Type B pancreatic cell (in vitro differentiated cells): ENCODE data around the gene GPR15. TPM values are rescaled to one million over a fixed set of nuclear protein-coding genes. Genes with fewer than 3 reads are reported as not detected.

Experiments
- DNase-seq: peaks from one replicate; pipeline ENCODE4 v3.0.0; 2021; ENCODE audit warnings: mixed read lengths; ENCODE audit not compliant: unreplicated experiment; ENCODE audit errors: extremely low spot score
- H3K27ac Mint-ChIP-seq: 2 replicates; pipeline ENCODE4 v1.8.0; 2021; ENCODE audit warnings: mild to moderate bottlenecking, mixed read lengths
- H3K27me3 Mint-ChIP-seq: 2 replicates; pipeline ENCODE4 v1.8.0; 2021; ENCODE audit warnings: mixed read lengths
- H3K36me3 Mint-ChIP-seq: 2 replicates; pipeline ENCODE4 v1.8.0; 2021; ENCODE audit warnings: mixed read lengths
- H3K4me1 Mint-ChIP-seq: one replicate; pipeline ENCODE4 v1.8.0; 2021; ENCODE audit warnings: mixed read lengths; ENCODE audit not compliant: unreplicated experiment
- H3K4me3 Mint-ChIP-seq: 2 replicates; pipeline ENCODE4 v1.8.0; 2021; ENCODE audit warnings: mild to moderate bottlenecking, mixed read lengths
- H3K9me3 Mint-ChIP-seq: 2 replicates; pipeline ENCODE4 v1.8.0; 2021; ENCODE audit warnings: mixed read lengths
- total RNA-seq: library from RNA; stranded (reverse); gene quantifications from 2 replicates; pipeline ENCODE4 v1.2.1, GENCODE V29; 2021; ENCODE audit warnings: low replicate concordance
- TF ChIP-seq, protein P1 (sequence below): fragments of 200-600 bp; sonication (generic); conservative IDR thresholded peaks from 2 replicates; pipeline ENCODE4 v1.5.0; 2021; ENCODE audit warnings: antibody characterized with exemption, mild to moderate bottlenecking

GPR15 gene
- total RNA-seq, 1 donor from 2014 or later = not detected

DNA sequence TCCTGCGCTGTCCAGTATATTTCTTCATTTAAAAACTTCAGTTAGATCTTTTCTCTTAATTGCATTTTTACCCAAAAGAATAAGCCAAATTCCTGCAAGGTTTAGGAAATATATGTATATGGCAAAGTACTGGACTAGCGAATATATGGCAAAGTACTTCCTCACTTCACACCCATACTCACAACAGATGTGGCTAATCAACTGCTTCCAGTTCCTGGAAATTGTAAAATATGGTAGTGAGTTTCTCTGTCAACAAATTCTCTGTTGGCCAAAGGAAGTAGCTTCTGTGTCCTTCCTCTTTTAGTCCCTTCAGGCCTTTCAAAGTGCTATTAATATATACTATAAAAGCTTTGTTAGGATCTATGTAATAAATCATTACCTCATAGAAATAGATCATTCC lies 22.0 kb downstream of the GPR15 start:
- Mint-ChIP-seq H3K27me3 (peaks cover 16% of the 10 kb centered on the region), H3K27ac (no peak overlapping the region), H3K4me1 (no peaks in the 10 kb centered on the region), H3K36me3 (no peaks in the 10 kb centered on the region), H3K4me3 (no peak overlapping the region), H3K9me3 (no peaks in the 10 kb centered on the region)
- TF ChIP-seq, protein P1, sequence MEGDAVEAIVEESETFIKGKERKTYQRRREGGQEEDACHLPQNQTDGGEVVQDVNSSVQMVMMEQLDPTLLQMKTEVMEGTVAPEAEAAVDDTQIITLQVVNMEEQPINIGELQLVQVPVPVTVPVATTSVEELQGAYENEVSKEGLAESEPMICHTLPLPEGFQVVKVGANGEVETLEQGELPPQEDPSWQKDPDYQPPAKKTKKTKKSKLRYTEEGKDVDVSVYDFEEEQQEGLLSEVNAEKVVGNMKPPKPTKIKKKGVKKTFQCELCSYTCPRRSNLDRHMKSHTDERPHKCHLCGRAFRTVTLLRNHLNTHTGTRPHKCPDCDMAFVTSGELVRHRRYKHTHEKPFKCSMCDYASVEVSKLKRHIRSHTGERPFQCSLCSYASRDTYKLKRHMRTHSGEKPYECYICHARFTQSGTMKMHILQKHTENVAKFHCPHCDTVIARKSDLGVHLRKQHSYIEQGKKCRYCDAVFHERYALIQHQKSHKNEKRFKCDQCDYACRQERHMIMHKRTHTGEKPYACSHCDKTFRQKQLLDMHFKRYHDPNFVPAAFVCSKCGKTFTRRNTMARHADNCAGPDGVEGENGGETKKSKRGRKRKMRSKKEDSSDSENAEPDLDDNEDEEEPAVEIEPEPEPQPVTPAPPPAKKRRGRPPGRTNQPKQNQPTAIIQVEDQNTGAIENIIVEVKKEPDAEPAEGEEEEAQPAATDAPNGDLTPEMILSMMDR = no peak
- DNase-seq = no peak

DNA sequence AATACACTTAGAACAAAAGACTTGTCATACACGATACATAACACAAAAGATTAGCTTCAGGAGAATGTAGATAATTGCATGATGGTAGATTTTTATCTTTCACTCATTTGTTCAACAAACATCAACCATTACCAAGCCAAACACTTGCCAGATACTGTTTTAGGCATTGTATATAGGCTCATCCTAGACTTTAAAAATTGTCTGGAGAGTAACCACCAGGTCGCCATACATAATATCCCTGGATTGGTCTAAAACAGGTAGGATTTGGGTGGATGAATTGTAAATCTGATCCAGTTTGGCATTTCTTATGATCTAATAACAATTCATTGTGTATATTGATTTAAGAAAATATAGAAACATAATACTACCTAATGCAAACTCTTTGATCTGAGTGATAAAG lies 22.8 kb downstream of the GPR15 start:
- Mint-ChIP-seq H3K36me3 (no peaks in the 10 kb centered on the region), H3K9me3 (no peaks in the 10 kb centered on the region), H3K27me3 (peaks cover 16% of the 10 kb centered on the region), H3K4me3 (no peak overlapping the region), H3K27ac (no peak overlapping the region), H3K4me1 (no peaks in the 10 kb centered on the region)
- TF ChIP-seq, protein P1 = no peak
- DNase-seq = no peak

DNA sequence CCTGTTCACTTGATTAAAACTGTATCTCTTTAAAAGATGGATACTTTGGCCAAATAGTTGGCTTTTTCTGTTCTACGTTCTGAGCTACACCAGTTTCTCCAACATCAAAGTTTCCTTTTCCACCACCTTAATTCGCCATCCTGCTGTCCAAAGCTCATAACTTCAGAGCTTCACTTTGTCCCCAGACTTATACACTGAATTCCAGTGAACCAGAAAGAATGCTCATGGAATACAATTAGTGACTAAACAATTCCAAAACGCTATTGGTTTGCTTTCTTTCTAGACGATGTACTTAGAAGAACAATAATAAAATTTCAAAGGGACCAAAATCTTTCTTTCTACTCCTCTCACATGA lies 23.2 kb downstream of the GPR15 start:
- Mint-ChIP-seq H3K9me3 (no peaks in the 10 kb centered on the region), H3K4me3 (no peak overlapping the region), H3K27ac (no peak overlapping the region), H3K27me3 (peaks cover 14% of the 10 kb centered on the region), H3K4me1 (no peaks in the 10 kb centered on the region), H3K36me3 (no peaks in the 10 kb centered on the region)
- DNase-seq = no peak
- TF ChIP-seq, protein P1 = no peak

DNA sequence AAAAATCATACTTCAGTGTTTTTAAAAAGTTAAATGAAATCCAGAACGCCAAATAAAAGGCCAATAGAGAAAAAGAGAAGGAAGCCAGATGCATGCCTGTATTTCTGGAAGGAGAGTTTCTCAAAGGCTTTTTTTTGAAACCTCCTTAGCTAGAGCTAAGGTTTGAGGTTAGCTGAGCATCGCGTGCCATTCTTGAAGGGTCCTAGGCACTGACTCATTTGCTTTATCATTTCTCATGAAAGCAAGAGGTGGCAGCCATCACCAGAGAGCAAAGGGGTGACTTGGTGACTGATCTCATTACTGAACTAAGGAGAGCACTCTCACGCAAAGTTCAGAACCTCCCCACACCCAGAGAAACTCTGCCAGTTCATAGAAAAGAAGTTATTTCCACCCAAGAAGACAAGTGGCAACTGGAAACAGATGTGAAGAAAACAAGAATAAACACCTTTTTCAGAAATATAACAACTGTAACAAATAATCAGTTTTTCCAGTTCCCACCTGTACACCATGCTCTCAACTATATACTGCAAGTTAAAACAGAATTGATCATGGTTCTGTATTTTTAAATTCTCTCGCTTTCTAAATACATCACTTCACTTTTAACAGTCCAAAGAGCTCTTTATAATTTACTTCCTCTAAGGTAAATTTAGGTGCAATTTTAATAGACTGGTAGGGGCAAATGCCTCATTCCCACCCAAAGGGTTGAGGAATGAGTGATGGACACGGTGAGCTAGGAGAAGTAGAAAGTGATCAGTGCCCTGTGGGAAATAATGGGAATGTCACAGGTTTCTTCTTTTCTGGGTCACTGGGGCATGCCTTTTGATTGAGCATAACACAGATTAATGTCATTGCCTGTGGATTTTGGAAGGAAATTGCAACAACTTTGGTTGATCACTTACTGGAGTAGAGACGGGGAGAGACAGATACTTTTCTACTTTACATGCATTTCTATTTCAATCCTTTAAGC lies 24.7 kb downstream of the GPR15 start:
- DNase-seq = no peak
- H3K9me3 Mint-ChIP-seq = no peaks in the 10 kb centered on the region
- no peaks in the 10 kb centered on the region for H3K36me3 Mint-ChIP-seq
- no peaks in the 10 kb centered on the region for H3K4me1 Mint-ChIP-seq
- no peak overlapping the region for H3K4me3 Mint-ChIP-seq
- peaks cover 14% of the 10 kb centered on the region for H3K27me3 Mint-ChIP-seq
- TF ChIP-seq, protein P1 = no peak
- H3K27ac Mint-ChIP-seq = no peak overlapping the region

DNA sequence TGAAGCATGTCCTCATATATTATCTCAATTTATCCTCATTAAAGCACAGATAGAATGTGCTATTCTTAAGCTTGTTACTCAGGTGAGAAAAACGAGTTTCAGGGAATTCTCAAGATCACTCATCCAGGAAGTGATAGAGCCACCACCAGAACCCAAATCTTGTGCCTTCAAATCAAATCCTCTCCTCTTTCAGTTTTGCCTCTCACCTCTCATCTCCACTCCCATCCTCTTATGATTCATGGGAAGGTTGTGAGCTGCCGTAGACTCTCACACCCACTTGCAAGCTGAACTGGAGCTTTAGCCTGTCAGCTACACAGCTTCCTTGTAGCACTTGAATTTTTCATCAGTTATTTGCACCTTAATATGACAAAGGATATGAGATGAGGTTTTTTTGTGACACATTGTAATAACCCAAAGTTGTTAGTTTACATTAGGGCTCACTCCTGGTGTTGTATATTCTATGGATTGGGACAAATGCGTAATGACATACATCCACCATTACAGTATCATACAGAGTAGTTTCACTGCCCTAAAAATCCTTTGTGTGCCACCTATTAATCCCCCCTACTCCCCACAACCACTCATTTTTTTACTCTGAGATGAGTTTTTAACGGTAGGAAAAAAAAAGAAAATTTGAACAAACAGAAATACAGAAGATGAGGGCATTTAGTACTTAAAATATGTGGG lies 25.7 kb downstream of the GPR15 start:
- H3K27me3 Mint-ChIP-seq = peaks cover 8% of the 10 kb centered on the region
- no peaks in the 10 kb centered on the region for H3K36me3 Mint-ChIP-seq
- H3K9me3 Mint-ChIP-seq = no peaks in the 10 kb centered on the region
- no peak for DNase-seq
- no peak overlapping the region for H3K27ac Mint-ChIP-seq
- no peak overlapping the region for H3K4me3 Mint-ChIP-seq
- TF ChIP-seq, protein P1 = no peak
- no peaks in the 10 kb centered on the region for H3K4me1 Mint-ChIP-seq
